HG02571 (cell line): ENCODE data around the gene TMEM26.

Experiments
- ATAC-seq: cut with Tn5 transposase; IDR thresholded peaks from one replicate; pipeline ENCODE4 v1.9.1; 2021; ENCODE audit warnings: mild to moderate bottlenecking, moderate library complexity; ENCODE audit not compliant: unreplicated experiment

The TMEM26 gene

GRCh38 chr10:61452655-61453641 lies at the start of gene TMEM26:
Gene TMEM26 (minus strand): TSS chr10:61453381. CDS start chr10:61453081, 300 bp downstream.
- ATAC-seq = no peak

DNA sequence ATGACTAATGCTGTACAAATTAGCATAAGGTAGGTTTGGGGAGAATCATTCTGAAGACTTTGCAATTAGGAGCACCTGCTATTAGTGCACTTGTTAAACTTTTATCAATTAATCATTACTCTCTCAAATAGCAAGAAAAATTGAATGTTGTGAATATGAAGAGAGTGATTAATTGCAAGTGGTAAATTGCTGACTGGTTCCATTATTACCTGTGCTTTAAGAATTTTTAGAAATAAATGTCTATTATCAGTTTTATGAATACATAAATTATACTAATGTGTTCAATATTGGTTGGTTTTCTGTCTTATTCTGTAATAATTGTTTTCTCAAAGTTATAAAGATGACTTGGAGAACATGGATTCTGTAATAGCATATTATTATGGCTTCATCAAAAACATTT lies 47.3 kb upstream of the TMEM26 start:
- ATAC-seq = no peak

DNA sequence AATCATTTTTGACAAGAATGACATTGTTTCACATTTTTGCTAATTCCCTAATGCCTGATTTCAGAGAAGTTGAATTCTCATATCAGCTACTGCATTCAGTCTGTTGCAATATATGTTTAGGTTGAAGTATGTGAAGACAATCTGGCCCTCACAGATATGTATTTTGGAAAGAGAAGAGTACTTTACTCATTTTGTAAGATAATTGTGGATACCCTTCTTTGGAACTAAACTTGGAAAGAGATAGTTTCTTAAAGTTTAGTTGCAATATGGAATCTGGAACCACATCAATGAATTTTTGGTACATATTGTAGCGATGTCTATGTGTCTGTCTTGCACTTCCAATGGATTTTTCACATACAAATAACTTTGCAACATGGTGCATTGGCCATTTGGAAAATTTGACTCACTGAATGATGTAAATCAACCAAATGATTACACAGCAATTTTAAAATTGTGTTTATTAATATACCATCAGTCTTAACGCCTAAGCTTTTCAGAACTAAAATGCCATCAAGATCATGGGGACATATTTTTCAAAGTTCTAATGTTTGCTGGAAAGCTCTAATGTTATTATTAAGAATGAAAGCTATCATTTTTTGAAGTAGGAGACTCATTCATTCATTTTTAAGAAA lies 39.3 kb upstream of the TMEM26 start:
- ATAC-seq = no peak

- no peak for ATAC-seq
Measured at GRCh38 chr10:61487506-61487905, 34.3 kb upstream of the TMEM26 start.

DNA sequence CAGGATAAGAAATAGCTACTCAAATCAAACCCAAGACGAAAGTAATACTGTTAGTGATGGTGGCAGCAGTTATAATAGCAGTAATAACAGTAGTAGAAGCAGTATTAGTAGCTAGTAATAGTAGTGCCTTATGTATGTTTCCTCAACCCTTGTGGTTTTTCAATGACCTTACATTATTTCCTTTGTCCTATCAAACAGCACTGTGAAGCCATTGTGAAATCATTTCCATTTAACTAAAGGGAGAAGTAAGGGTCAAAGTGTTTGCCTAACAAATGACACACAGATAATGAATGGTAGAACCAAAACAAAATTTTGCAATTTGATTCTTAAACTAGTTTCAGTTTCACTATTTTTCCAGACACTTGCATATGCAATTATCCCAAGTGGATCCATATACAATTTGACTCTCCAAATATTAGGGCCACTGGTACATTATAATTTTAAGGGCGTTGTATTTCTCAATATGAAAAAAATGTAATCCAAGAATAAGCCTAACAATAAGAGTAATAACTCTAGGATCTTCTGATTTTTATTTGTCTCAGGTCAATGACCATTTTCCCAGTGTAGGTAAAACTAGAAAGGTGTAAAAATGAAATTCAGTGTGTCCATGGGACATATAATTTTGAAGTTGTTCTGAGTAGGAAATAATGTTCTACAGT lies 33.7 kb upstream of the TMEM26 start:
- no peak for ATAC-seq

- no peak for ATAC-seq
Measured at GRCh38 chr10:61486251-61486650, 33.1 kb upstream of the TMEM26 start.

GRCh38 chr10:61481597-61481996 lies 28.4 kb upstream of the TMEM26 start:
- no peak for ATAC-seq

DNA sequence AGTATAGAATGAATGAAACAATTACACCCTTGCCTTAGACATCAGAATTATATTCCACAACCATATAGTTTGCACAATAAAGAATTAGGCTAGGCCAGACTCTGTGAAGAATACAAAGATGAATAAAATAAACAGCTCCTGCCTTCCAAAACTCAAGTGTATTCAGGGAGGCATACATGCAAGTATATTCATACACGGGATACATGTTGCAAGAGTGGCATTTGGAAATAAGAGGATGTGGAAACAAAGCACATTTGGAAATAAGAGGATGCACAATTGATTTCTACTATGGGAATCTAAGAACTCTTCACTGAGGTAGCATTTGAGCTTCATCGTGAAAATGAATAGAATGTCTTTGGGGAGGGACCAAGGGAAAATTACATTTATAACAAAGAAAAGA lies 27.0 kb upstream of the TMEM26 start:
- ATAC-seq = no peak

DNA sequence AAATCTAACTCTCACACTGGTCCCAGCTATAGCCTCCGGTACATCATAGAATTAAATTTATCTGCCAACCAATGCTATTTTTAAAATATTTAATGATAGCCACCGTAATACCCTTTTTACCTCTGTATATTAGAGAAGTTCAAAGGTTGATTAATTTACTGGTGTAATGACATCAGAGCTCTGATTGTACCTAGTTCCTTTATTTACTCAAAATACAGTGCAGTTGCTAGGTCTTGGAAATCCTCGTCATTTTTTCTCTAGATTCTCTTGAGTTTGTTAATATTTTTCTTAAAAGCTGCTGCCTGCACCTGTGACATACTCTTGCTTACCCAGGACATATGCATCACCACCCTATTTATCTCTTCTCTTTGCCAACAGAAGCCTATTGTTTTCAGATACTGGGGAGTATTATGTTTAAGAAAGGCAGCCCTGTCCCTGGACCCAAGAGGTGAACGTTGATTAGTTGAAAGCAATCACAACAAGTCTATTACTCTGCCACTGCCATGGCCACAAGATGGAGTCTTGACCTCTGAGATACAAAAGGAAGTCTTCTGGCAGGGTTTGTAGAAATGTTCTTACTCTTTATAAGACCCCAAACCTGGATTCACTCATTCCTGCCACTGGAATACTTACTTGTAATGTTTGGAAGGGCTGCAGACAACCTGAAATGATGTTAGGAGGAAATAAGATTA lies 25.6 kb upstream of the TMEM26 start:
- no peak for ATAC-seq

GRCh38 chr10:61477451-61477850 lies 24.3 kb upstream of the TMEM26 start:
- no peak for ATAC-seq

- no peak for ATAC-seq
Measured at GRCh38 chr10:61476529-61476928, 23.3 kb upstream of the TMEM26 start.

- ATAC-seq = no peak
Measured at GRCh38 chr10:61475449-61475873, 22.3 kb upstream of the TMEM26 start.

- ATAC-seq = no peak
Measured at GRCh38 chr10:61472090-61472674, 19.0 kb upstream of the TMEM26 start.

GRCh38 chr10:61471491-61471890 lies 18.3 kb upstream of the TMEM26 start:
- no peak for ATAC-seq

DNA sequence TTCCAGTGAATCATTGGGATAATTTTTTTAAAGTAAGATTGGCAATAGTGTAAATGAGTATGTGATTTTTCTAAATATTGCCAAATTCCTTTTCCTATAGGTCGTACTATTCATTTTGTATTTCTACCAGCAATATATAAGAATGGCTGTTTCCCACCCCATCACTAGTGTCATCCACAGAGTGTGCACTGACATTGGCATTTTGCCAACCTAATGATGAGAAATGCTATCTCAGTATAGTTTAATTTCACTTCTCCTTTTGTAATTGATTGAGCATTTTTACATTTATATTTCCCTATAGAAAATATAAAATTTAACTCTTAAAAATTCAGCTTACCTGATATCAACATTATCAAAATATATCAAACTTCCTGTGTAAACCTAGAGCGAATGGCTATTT lies 17.6 kb upstream of the TMEM26 start:
- ATAC-seq = no peak

- ATAC-seq = no peak
Measured at GRCh38 chr10:61465901-61466632, 12.9 kb upstream of the TMEM26 start.

DNA sequence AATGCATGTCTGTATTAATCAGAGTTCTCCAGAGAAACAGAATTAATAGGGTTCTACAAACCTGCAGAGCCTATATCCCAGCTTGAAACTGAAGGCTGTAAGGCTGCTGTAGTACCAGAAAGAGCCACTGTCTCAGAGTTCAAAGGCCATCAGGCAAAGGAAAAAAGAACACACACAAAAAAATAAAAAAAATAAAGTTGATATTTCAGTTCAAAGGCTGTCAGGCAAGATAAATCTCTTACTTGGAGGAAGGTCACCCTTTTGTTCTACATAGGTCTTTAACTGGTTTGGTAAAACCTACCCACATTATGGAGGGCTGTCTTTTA lies 12.0 kb upstream of the TMEM26 start:
- no peak for ATAC-seq

- no peak for ATAC-seq
Measured at GRCh38 chr10:61464461-61465170, 11.4 kb upstream of the TMEM26 start.
